NOMO-1 treated with DMSO at 0.1 percent for 48 hours (cell line): ENCODE results near the gene SUPT3H.
A peak's percentile ranks its signal among the peaks of the same experiment; 100 is the strongest.

ENCODE experiments used
- DNase-seq: peaks from one replicate; lab custom pipeline; 2025; ENCODE audit not compliant: unreplicated experiment; lab: John Stamatoyannopoulos, UW

SUPT3H gene

DNA sequence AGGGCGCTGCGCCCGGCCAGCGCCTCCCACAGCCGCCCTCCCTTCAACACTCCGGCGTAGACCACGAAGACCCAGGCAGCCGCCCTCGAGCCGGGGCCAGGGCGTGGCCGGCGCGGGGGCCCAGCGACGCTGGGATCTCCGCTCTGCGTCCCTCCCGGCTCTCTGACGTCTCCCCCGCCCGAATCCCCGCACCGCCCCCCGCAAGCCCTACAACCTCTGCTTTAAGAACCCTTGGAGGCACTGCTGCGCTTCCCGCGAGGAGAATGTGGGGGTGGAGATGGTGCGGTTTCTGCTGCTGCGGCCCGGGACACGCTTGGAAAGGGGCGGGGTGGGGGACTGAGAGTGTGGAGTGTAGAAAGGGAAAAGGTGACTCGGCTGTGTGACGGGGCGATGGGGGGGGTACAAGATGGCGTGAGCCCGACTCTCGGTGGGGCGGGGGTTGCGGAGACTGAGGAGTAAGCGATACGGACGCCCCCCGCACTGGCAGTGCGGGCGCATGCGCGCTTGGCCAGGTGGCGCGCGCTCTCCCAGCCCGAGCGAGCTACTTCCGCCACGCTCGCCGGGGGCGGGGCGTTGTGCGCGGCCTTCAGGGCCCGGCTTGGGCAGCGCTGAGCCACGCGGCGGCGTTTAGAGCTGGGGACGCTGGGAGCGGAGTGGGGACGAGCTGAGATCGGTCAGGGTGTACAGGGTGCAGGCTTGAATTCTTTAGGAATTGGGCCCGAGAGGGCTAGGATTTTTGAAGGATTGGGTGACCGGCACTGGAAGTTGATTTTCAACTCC, at the start of gene SUPT3H:
TSS of gene SUPT3H (minus strand) at position 381 of the 780 bp plus-strand sequence.
- peak; percentile 87 for DNase-seq

DNA sequence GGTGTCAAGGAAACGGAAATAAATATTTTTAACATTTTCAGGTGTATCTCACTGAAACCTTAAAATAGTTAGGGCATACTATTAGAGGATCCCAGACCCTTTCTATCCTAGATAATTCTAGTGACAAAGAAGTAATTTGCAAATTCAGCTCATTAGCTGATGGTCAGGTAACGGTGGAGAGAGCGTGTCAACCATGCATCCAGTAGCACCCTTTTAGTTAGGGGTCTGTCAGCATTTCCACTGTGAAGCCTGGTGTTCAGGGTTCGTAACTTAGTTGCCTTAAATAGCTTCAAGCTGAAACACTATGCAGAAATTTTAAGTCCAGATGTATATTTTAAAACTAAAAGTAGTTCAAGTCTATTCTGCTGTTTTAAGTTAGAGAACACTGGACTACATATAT, 48.5 kb upstream of the SUPT3H start:
- no peak for DNase-seq

DNA sequence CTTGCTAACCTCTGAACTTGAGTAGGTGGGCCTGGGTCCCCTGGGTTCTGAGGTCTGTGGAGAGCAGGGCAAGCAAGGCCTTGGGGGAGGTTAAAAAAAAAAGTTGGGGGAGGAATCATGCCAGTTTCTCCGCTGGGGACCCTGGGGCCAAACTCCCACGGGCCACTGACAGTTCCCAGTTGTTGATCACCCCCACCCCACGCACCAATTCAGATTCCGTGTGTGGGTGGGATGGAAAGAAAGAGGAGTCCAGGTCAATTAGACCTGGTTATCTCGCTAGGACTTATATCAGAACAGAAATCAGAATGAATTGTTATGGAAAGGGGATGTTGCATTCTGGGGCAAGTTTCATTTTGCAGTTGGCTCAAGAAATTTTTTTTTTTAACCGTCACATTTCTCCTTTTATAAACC, 46.7 kb upstream of the SUPT3H start:
- DNase-seq = peak; percentile 71

DNA sequence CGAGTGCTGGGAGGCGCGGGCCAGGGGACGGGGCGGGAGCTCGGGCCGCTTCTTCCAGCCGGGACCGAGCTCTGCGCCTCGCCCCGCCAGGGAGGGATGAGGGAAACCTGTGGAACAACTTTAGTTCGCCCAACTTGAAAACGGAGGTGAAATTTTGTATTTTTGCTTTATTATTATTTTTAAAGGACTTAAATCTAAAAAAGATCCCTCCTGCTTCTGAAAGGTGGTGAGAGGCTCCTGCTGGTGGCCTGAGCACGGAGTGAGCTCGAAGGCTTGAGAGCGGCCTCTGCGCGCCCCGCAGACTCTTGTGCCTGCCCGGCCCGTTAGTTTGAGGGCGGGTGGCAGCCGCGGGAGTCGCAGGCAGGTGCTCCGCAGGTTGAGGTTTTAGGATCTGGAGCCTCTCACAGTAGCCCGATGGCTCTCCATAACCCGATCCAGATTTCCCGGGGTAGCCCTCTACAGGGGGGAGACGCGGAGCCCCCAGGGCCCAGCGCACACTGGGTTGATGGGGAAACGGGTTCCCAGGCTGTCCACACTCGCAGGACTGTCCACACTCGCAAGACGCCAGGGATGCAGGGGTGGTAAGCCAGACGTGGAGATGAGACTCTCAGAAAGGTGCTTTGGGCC, 46.2 kb upstream of the SUPT3H start:
- DNase-seq = peak; percentile 16

DNA sequence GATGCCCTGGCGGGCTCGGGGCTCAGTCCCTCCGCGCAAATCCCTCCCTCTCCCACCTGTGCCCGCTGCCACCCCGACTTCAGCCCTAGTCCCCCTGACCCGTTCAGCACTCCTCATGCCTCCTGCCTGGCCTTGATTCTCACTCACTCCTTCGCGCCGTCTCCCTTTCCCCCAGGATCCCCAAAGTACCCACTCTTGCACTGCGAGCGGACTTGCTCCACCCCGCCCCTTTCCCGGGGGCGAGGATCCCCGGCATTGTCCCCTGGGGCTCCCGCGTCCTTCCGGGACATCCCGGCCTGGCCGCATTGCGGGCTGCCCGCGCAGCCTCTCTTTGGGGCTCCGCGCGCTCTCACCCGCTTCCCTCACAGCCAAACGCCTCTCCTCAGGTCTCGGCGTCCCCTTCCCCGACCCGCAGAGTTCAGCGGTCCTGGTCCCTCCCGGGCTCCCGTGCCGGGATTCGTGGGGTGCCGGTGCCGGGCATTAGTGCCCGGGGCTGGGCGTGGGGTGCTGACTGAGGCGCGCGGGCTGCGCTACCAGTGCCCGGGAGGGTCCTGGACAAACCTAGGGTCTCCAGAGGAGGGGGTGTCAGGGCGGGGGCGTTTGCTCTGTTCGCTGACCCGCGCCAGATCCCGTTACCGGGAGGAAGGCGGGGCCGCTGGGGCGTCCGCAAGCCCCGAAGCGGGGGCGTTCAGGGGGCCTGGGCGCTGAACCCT, 45.5 kb upstream of the SUPT3H start:
- no peak for DNase-seq

GRCh38 chr6:45422503-45423110, 44.9 kb upstream of the SUPT3H start:
- no peak for DNase-seq

DNA sequence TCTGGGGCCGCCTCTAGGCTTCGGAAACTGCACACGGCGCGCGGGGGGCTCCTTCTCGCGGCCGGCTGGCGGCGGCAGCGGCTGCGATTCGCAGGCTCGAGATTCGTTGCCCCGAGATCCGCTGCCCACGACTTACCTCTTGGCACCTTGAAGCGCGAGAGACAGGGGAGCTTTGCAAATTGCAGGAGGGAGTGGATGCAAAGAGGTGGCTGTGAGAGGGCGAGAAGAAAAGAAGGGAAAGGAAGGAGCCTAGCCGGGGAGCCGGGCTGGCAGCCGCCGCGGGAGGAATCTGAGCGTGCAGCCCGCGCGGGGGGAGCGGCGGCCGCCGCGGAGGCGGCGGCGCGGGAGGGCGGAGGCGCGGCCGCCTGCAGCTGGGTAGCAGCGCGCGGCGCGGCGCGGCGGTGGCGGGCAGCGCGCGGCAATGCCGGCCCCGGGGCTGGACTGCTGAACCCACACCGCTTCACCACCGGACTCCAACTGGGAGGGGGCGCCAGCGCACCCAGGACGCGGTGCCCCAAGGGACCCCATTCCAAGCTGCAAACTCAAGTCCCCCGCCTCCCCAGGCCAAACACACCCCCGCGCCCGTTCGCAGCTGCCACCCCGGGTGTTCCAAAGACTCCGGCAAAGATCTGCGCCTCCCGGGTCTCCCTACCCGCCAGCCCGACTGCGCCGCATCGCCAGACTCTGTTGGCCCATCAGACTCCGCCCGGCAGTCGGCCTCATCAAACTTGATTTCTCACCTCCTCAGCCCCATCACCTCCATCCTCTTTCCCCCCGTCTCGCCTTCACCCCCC, 44.2 kb upstream of the SUPT3H start:
- peak; percentile 59 for DNase-seq

DNA sequence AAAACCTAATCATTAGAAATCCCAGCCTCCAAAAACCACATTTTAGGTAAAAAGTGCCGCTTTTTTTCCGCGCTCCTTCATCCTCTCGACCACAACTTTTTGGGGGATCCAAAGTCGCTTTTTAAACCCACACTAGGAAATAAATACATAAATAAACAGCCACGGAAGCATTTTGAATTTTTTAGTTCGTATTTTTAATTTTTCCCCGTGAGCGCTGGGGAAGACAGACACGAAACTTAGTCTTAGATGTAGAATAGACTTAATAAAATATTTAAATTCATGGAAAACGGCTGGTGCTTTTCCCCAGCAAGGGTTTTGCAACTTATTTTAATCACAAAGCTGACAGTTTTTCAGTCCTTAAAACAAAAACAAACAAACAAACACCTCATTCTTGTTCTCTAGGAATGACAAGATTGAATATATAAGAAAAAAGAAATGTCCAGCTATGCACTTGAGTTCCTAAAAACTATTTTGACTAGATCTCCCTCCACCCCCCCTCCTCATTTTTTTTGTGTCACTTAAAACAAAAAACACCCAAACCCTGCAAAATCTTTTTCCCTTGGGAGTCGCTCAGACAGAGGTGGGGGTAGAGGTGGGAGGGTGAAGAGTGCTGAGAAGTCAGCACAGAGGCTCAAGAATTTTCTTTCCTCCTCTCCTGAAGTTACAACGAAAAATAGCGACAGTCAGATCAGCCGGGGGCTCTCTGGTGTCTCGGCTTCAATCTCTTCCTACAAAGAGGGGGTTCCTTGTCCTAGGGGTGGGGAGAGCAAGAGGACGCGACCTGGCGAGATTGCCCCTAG, 43.4 kb upstream of the SUPT3H start:
- DNase-seq = peak; percentile 55

DNA sequence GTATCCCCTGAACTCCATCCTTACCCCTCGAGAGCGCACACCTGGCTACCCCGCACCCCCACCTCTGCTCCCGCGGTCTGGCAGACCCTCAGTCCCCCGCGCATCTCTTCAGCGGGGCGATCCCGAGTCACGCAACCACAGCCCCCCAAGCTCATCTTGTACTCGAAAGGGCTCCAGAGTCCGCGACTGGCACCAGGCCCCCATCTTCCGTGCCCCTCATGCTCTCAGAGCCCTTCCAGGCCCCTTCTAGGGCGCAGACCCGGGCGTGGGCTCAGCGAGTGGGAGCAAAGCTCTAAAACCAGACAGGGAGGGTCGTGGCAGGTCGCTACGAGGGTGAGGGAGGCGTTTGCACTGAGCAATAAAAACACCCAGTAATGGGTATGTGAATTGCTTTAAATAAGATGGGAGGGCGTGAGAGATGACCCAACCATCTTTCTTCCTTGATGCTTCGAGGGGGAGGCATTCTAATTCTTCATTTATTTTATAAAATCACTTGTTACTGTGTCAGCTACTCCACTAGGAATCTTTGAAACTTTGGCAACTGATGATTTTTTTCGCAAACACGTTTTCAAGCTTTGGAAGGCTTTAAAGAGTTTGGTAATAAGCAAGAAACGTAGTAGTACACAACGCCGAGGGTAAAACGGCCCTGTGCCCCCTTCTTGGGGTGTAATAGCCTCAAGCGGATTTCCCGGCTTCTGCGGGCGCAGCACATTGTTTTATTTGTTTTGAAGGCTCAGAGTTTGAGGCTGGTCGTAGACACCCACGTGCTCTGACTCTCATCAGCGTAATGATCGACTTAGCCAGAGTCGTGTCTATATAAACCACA, 42.6 kb upstream of the SUPT3H start:
- peak; percentile 13 for DNase-seq

GRCh38 chr6:45419571-45420082, 41.9 kb upstream of the SUPT3H start:
- DNase-seq = peak; percentile 75

GRCh38 chr6:45417436-45417835, 39.7 kb upstream of the SUPT3H start:
- peak; percentile 12 for DNase-seq

GRCh38 chr6:45416700-45417099, 39.0 kb upstream of the SUPT3H start:
- no peak for DNase-seq

GRCh38 chr6:45415788-45416518, 38.2 kb upstream of the SUPT3H start:
- DNase-seq = no peak

GRCh38 chr6:45415315-45415714, 37.6 kb upstream of the SUPT3H start:
- DNase-seq = no peak

- DNase-seq = no peak
Measured at GRCh38 chr6:45411959-45412358, 34.2 kb upstream of the SUPT3H start.

DNA sequence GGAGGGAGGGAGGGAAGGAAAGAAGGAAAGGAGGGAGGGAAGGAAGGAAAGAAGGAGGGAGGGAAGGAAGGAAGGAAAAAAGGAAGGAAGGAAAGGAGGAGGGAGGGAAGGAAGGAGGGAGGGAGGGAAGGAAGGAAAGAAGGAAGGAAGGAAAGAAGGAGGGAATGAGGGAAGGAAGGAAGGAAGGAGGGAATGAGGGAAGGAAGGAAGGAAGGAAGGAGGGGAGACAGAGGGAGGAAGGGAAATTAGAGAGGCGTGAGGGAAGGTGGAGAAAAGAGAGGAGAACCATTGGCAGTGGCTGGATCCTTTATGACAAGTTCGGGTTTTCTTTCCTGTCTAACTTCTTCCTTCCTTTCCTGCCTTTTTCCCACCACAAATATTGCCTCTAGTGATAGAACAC, 22.3 kb upstream of the SUPT3H start:
- DNase-seq = no peak

DNA sequence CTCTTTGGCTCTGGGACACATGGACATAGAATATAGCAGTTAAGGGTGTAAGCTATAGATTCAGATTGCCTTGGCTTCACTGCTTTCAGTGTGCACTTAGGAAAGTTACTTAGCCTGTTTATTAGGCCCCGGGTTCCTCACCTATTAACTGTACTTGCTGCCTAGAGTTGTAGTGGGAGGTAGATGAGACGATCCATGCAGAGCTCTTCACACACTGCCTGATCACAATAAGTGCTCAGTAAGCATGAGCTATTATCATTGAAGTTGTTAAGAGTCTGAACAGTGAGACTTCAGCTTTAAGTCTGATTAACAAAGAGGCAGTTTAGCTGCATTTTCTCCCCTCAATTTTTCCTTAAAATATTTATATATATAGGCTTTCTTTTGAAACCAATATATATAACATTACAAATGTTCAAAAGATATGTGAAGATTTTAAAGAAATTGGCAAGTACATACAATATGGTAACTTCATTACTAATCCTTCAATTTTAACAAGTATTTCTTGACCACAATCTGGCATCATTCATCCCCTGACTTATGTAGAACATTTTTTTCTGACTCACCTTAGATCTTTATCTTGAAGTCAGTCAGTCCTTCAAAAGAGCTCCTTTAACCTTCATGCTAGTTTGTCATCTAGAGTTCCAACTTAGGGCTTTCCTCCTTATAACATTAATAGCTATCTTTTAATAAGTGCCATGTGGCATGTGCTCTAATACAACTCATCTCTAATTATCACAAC, 20.5 kb upstream of the SUPT3H start:
- DNase-seq = no peak
